PC-3 (cell line): ENCODE results near the gene CTNNBIP1.

Experiments
- CTCF ChIP-seq: fragments of 300-600 bp; sonication (generic); conservative IDR thresholded peaks from 2 replicates; pipeline ENCODE4 v1.5.1; 2017; ENCODE audit warnings: antibody characterized with exemption, low read depth, mild to moderate bottlenecking, low read length
- EZH2 ChIP-seq: fragments of 300-600 bp; sonication (generic); IDR thresholded peaks from one replicate; pipeline ENCODE4 v1.6.1; 2017; ENCODE audit warnings: antibody characterized with exemption, mild to moderate bottlenecking, low read length; ENCODE audit not compliant: unreplicated experiment
- EZH2phosphoT487 ChIP-seq: fragments of 300-600 bp; sonication (generic); IDR thresholded peaks from 2 replicates; pipeline ENCODE4 v1.6.1; 2018; ENCODE audit warnings: mild to moderate bottlenecking, antibody characterized with exemption, low read length, borderline replicate concordance

- TF ChIP-seq CTCF (no peak), EZH2phosphoT487 (no peak), EZH2 (no peak)
Measured at GRCh38 chr1:9823943-9824701, 85.9 kb downstream of the CTNNBIP1 start, which contains the start of gene CLSTN1.
